ENCODE results near the gene RGS8.

RGS8 gene

GRCh38 chr1:182670032-182670749 lies 14.2 kb downstream of the RGS8 start:
- DNase-seq: no peak

GRCh38 chr1:182669266-182669665 lies 15.1 kb downstream of the RGS8 start:
- no peak for DNase-seq

- no peak for DNase-seq
These were observed 15.8 kb downstream of the RGS8 start for GRCh38 chr1:182668521-182669054.

DNA sequence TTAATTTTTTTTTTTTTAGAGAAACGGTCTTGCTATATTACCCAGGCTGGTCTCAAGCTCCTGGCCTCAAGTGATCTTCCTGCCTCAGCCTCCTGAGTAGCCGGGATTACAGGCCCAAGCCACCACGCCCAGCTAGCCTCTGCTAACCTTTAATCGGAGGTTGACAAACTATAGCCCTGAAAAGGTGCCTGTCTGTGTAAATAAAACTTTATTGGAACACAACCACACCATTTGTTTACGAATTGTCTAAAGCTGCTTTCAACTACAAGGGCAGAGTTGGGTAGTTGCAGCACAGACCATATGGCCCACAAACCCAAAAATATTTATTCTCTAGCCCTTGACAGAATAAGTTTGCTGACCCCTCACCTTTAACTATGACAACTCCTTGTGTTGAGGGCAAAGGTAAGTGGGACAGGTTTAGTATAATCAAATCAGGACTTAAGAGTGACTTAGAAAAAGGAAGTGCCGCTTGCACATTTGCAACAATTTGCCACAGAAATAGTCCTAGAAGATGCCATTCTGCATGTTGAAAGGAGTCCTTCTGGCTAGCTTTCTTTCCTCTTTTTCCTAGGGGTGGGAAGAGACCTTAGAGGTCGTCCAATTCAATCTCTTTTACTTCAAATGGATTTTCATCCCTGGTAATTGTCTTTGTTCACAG lies 16.4 kb downstream of the RGS8 start:
- DNase-seq: no peak

DNA sequence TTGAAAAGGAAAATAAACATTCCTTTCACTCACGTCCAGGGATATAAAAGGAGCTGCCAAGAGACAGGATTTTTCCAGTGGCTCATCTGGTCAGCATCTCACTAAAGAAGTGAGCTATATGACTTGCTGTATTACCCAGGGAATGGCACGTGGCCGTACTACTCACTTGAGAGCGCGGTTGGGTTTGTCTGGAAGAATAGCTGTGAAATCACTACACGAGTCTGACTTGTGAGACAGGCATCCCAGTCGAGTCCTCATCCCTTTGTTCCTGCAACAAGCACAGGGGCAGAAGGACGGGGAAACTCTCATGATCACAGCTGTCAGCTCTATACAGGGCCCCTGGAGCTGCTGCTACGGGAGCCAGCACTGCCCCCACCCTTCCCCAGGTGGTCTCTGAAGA lies 17.7 kb downstream of the RGS8 start:
- no peak for DNase-seq

GRCh38 chr1:182664296-182664695 lies 20.1 kb downstream of the RGS8 start:
- DNase-seq: no peak

DNA sequence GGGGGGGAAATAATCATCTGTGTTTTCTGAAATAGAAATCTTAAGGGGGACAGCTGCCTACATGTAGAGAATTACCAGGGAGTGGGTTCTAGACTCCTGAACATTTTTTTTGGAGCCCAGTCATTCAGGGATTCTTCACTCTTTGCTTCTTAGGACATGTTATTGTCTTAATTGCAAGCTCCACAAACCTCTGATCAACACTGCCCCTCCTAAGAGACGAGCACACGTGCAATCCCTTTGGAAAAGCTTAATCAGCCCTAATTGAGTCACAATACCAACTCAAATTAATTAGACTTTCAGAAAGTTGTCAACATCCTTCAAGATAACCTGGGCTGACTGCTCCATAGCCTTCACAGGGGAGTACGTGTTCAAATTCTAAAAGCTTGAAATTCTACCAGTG lies 21.4 kb downstream of the RGS8 start:
- no peak for DNase-seq

DNA sequence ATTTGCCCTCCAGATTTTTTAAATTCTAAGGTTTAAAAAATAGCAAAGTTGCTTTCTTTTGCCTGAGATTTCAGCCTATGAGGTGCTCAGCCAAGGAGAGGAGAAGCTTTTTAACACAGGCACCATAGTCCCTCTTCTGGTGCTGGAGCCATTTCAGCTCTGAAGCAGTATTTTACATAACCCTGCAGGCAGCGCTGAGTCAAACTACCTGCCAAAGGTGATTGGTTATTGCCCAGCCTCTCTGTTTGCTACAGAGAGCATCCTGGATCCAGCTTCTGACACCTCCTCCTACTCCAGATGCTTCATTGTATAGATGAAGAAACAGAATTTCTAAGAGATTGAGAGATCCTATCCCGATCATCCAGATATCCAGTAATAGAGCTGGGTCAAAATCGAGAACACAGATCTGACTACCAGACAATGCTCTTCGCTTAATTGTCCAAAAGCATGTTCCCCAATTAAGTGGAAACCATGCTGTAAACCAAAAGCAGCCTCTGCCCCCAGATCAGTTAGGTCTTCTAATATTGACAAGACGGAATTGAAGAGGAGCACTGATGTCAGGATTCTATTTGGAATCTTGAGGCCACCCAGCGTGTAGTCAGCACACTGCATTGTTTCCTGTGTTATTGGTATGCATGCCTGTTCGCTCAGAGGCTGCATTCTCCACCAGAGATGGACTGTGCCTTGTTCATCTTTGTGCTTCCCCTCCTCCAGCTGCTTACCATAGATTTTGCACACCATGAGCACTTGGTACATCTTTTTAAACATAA lies 22.1 kb downstream of the RGS8 start:
- no peak for DNase-seq

DNA sequence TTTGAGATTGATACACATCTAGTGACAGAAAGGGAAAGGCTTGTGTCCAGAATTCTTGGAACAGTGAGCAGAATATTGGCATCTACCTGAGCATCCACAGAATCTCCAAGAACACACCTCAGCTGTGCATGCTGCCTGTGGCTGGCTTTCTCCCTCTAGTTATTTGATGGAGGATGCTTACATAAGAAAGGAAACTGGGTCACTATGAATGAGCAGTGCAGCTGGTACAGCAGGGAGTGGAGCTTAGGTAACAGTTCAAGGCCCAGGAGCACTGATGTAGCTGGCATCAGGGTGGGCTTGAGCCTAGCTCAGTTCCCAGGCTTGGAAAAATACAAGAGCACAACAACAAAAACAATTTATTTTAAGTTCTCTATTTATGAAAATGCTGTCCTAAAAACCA lies 26.3 kb downstream of the RGS8 start:
- DNase-seq: no peak

GRCh38 chr1:182656842-182657397 lies 27.5 kb downstream of the RGS8 start:
- DNase-seq: no peak

DNA sequence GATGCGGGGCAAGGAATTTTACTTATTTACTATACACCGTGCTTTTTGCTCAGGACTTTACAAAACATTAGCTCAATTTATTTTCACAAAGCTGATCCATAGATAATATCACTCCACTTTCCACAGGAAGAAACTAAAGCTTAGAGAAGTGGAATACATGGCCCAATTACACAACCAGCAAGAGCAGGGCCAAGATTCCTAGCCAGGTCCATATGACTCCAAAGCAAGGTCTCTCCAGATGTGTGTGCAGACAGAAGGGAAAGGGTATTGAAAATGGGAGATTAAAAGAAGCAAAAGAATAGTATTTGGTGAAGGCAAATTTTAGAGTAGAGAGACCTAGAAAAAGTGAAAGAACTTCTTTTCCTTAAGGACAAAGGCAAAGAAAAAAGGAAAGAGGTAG lies 30.4 kb downstream of the RGS8 start:
- no peak for DNase-seq

DNA sequence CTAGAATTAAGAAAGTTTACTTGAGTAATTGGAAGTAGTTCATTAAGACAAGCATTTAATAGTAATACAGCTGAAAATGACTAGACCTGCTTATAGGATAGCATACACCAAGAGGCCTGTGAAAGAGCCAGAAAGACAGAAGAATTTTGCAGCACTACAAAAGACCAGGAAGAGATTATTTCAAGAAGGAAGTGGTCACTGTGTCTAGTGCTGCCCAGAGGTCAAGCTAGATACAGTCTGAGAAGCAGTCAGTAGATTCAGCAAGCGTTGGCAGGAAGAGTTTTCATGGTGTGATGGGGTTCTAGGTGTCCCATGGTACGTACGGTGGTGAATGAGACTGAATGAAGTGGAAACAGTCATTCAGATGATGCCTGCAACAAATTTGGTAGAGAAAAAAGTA lies 31.5 kb downstream of the RGS8 start:
- DNase-seq: no peak

- no peak for DNase-seq
These were observed 33.1 kb downstream of the RGS8 start for GRCh38 chr1:182651339-182651724.

DNA sequence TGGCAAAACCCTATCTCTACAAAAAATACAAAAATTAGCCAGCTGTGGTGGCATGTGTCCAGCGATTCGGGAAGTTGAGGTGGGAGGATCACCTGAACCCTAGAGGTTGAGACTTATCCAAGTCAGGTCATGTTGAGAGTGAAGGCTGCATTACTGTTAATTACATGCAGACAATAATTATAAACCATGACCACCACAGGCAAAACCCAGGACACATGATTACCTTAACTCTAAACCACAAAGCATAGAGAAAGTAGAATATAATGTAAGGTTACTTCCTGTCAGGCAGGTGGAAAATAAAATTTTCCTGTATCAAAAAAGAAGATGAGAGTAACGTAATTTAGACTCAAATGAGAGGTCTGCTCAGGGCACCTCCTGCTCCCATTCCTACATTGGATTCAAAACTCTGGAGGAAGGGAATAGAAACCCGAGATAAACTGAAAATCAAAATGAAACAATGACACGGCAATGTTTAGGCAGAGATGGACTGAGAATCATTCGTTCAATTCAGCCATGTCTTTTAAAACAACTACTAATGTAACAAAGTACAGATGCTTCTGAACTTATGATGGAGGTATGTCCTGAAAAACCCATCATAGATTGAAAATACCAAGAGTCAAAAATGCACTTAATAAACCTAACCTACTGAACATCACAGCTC lies 33.6 kb downstream of the RGS8 start:
- no peak for DNase-seq

- DNase-seq: no peak
These were observed 35.3 kb downstream of the RGS8 start for GRCh38 chr1:182649041-182649440.

- no peak for DNase-seq
These were observed 37.6 kb downstream of the RGS8 start for GRCh38 chr1:182646739-182647138.

- DNase-seq: no peak
These were observed 39.5 kb downstream of the RGS8 start for GRCh38 chr1:182644886-182645285.

- no peak for DNase-seq
These were observed 40.7 kb downstream of the RGS8 start for GRCh38 chr1:182643699-182644098.

GRCh38 chr1:182642461-182642860 lies 41.9 kb downstream of the RGS8 start:
- no peak for DNase-seq

- DNase-seq: no peak
These were observed 42.8 kb downstream of the RGS8 start for GRCh38 chr1:182641561-182641960.

- no peak for DNase-seq
These were observed 45.1 kb downstream of the RGS8 start for GRCh38 chr1:182639330-182639729.

- no peak for DNase-seq
These were observed 46.6 kb downstream of the RGS8 start for GRCh38 chr1:182637769-182638168.

DNA sequence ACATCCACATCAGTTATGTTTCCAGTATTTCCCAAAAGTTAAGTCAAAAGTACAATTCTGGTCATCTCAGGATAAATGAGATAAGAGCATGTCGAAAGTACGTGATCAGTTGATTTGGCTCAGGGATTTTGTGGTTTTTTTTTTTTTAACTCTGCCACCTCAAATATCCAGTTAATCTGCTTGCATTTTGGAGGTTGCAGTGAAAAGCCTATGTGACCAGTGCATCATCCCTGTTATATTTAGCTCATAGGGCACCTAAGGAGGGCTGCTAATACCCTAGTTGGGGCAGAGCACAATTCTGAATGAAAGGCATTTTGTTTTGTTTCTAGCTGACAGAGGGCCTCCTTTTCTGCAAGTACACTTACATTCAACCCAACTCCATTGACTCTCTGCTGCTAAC lies 48.5 kb downstream of the RGS8 start:
- DNase-seq: no peak
